DND-41 (cell line): ENCODE data around the gene NDUFA7.

Experiments
- CTCF ChIP-seq: IDR thresholded peaks from 2 replicates; pipeline ENCODE4 v1.5.1; 2012; ENCODE audit warnings: borderline replicate concordance, low read length, moderate library complexity, mild to moderate bottlenecking; ENCODE audit not compliant: poor library complexity, severe bottlenecking; ENCODE audit errors: extremely low read depth
- EZH2 ChIP-seq: IDR thresholded peaks from 3 replicates; pipeline ENCODE4 v1.6.1; 2012; ENCODE audit warnings: borderline replicate concordance, low read depth, mild to moderate bottlenecking, moderate library complexity, low read length, inconsistent platforms; ENCODE audit not compliant: severe bottlenecking

GRCh38 chr19:8304841-8305621 is 16.1 kb downstream of the NDUFA7 start:
- TF ChIP-seq CTCF (no peak), EZH2 (no peak)
